ENCODE data around the gene TMPRSS11B. TPM values are rescaled to one million over a fixed set of nuclear protein-coding genes. Genes with fewer than 3 reads are reported as not detected.

TMPRSS11B gene
- total RNA-seq, 2 donors from 2014 or later, result not detected

- TF ChIP-seq CTCF (IDR thresholded peaks at IDR 0.05), result no peak
- Histone ChIP-seq H3K27me3 (replicated peaks; ENCODE audit: insufficient read depth) (no peaks in the 10 kb centered on the region), H3K36me3 (no peaks in the 10 kb centered on the region), H3K27ac (no peak overlapping the region), H3K9me3 (no peaks in the 10 kb centered on the region), H3K4me3 (no peak overlapping the region), H3K4me1 (ENCODE audit: control insufficient read depth in 1 of 2, low read depth in 2 of 2) (no peaks in the 10 kb centered on the region)
- ATAC-seq (ENCODE audit: insufficient number of reproducible peaks, low FRiP score, low read depth) (no peak), DNase-seq (ENCODE audit: low spot score) (no peak)
These were observed 12.2 kb upstream of the TMPRSS11B start for GRCh38 chr4:68257719-68258118.

- no peak for DNase-seq (ENCODE audit: low spot score)
- no peaks in the 10 kb centered on the region for H3K36me3 ChIP-seq
- H3K27me3 ChIP-seq (replicated peaks; ENCODE audit: insufficient read depth), result no peaks in the 10 kb centered on the region
- TF ChIP-seq CTCF (IDR thresholded peaks at IDR 0.05), result no peak
- no peaks in the 10 kb centered on the region for H3K9me3 ChIP-seq
- no peaks in the 10 kb centered on the region for H3K4me1 ChIP-seq (ENCODE audit: control insufficient read depth in 1 of 2, low read depth in 2 of 2)
- no peak overlapping the region for H3K27ac ChIP-seq
- H3K4me3 ChIP-seq, result no peak overlapping the region
- no peak for ATAC-seq (ENCODE audit: insufficient number of reproducible peaks, low FRiP score, low read depth)
These were observed 10.8 kb upstream of the TMPRSS11B start for GRCh38 chr4:68256284-68256683.

- no peaks in the 10 kb centered on the region for H3K4me1 ChIP-seq (ENCODE audit: control insufficient read depth in 1 of 2, low read depth in 2 of 2)
- DNase-seq (ENCODE audit: low spot score) (no peak), ATAC-seq (ENCODE audit: insufficient number of reproducible peaks, low FRiP score, low read depth) (no peak)
- H3K9me3 ChIP-seq, result no peaks in the 10 kb centered on the region
- no peaks in the 10 kb centered on the region for H3K36me3 ChIP-seq
- H3K4me3 ChIP-seq, result no peak overlapping the region
- no peaks in the 10 kb centered on the region for H3K27me3 ChIP-seq (replicated peaks; ENCODE audit: insufficient read depth)
- TF ChIP-seq CTCF (IDR thresholded peaks at IDR 0.05), result no peak
- no peak overlapping the region for H3K27ac ChIP-seq
These were observed 4.8 kb upstream of the TMPRSS11B start for GRCh38 chr4:68250151-68250930.

- H3K36me3 ChIP-seq, result no peaks in the 10 kb centered on the region
These were observed 3.9 kb upstream of the TMPRSS11B start for GRCh38 chr4:68249434-68249833.

GRCh38 chr4:68240620-68241019 is 4.9 kb downstream of the TMPRSS11B start:
- no peak for DNase-seq (ENCODE audit: low spot score)
- H3K27me3 ChIP-seq (replicated peaks; ENCODE audit: insufficient read depth), result no peaks in the 10 kb centered on the region
- TF ChIP-seq CTCF (IDR thresholded peaks at IDR 0.05), result no peak
- no peak for ATAC-seq (ENCODE audit: insufficient number of reproducible peaks, low FRiP score, low read depth)
- no peaks in the 10 kb centered on the region for H3K36me3 ChIP-seq
- no peaks in the 10 kb centered on the region for H3K4me1 ChIP-seq (ENCODE audit: control insufficient read depth in 1 of 2, low read depth in 2 of 2)
- no peaks in the 10 kb centered on the region for H3K9me3 ChIP-seq
- H3K27ac ChIP-seq, result no peak overlapping the region
- no peak overlapping the region for H3K4me3 ChIP-seq

More at GRCh38 chr4:68249434-68249833, 3.9 kb upstream of the TMPRSS11B start:
- Histone ChIP-seq H3K4me1 (ENCODE audit: control insufficient read depth in 1 of 2, low read depth in 2 of 2) (no peaks in the 10 kb centered on the region), H3K4me3 (no peak overlapping the region), H3K9me3 (no peaks in the 10 kb centered on the region), H3K27me3 (replicated peaks; ENCODE audit: insufficient read depth) (no peaks in the 10 kb centered on the region), H3K27ac (no peak overlapping the region)
- TF ChIP-seq CTCF (IDR thresholded peaks at IDR 0.05), result no peak
- DNase-seq (ENCODE audit: low spot score), result no peak
- no peak for ATAC-seq (ENCODE audit: insufficient number of reproducible peaks, low FRiP score, low read depth)
